ENCODE measurements around the gene TUBGCP6. TPM values are rescaled to one million over a fixed set of nuclear protein-coding genes. Genes with fewer than 3 reads are reported as not detected.

The TUBGCP6 gene
- total RNA-seq, 1 donor from 2014 or later = 27.2 TPM

GRCh38 chr22:50216684-50217520 is 27.9 kb downstream of the TUBGCP6 start:
- TF ChIP-seq CTCF (IDR thresholded peaks at IDR 0.05; ENCODE audit: insufficient read depth, low read length, poor library complexity, severe bottlenecking) = no peak
- H3K27me3 ChIP-seq (ENCODE audit: control insufficient read depth, insufficient read depth, low read length) = no peaks in the 10 kb centered on the region
- no peak for DNase-seq (ENCODE audit: low read depth)
- peaks cover 8% of the 10 kb centered on the region for H3K36me3 ChIP-seq (ENCODE audit: control insufficient read depth, insufficient read depth, low read length)
- no peak overlapping the region for H3K4me3 ChIP-seq (ENCODE audit: low read depth, low read length)

- H3K4me3 ChIP-seq (ENCODE audit: low read depth, low read length) = no peak overlapping the region
Observed at GRCh38 chr22:50216055-50216683, 28.7 kb downstream of the TUBGCP6 start.

GRCh38 chr22:50215297-50216054 is 29.3 kb downstream of the TUBGCP6 start:
- no peak overlapping the region for H3K4me3 ChIP-seq (ENCODE audit: low read depth, low read length)
- TF ChIP-seq CTCF (IDR thresholded peaks at IDR 0.05; ENCODE audit: insufficient read depth, low read length, poor library complexity, severe bottlenecking) = no peak
- peaks cover 11% of the 10 kb centered on the region for H3K36me3 ChIP-seq (ENCODE audit: control insufficient read depth, insufficient read depth, low read length)
- H3K27me3 ChIP-seq (ENCODE audit: control insufficient read depth, insufficient read depth, low read length) = no peaks in the 10 kb centered on the region
- no peak for DNase-seq (ENCODE audit: low read depth)

More at GRCh38 chr22:50216055-50216683, 28.7 kb downstream of the TUBGCP6 start:
- H3K36me3 ChIP-seq (ENCODE audit: control insufficient read depth, insufficient read depth, low read length) = peaks cover 8% of the 10 kb centered on the region
- no peak for DNase-seq (ENCODE audit: low read depth)
- no peaks in the 10 kb centered on the region for H3K27me3 ChIP-seq (ENCODE audit: control insufficient read depth, insufficient read depth, low read length)
- TF ChIP-seq CTCF (IDR thresholded peaks at IDR 0.05; ENCODE audit: insufficient read depth, low read length, poor library complexity, severe bottlenecking) = no peak

GRCh38 chr22:50213263-50213662 is 31.6 kb downstream of the TUBGCP6 start:
- TF ChIP-seq CTCF (IDR thresholded peaks at IDR 0.05; ENCODE audit: insufficient read depth, low read length, poor library complexity, severe bottlenecking) = no peak

GRCh38 chr22:50211147-50211546 is 33.7 kb downstream of the TUBGCP6 start:
- Histone ChIP-seq H3K36me3 (ENCODE audit: control insufficient read depth, insufficient read depth, low read length) (peaks cover 11% of the 10 kb centered on the region), H3K4me3 (ENCODE audit: low read depth, low read length) (no peak overlapping the region), H3K27me3 (ENCODE audit: control insufficient read depth, insufficient read depth, low read length) (no peaks in the 10 kb centered on the region)
- no peak for TF ChIP-seq CTCF (IDR thresholded peaks at IDR 0.05; ENCODE audit: insufficient read depth, low read length, poor library complexity, severe bottlenecking)
- no peak for DNase-seq (ENCODE audit: low read depth)

More at GRCh38 chr22:50213263-50213662, 31.6 kb downstream of the TUBGCP6 start:
- Histone ChIP-seq H3K27me3 (ENCODE audit: control insufficient read depth, insufficient read depth, low read length) (no peaks in the 10 kb centered on the region), H3K36me3 (ENCODE audit: control insufficient read depth, insufficient read depth, low read length) (peaks cover 14% of the 10 kb centered on the region), H3K4me3 (ENCODE audit: low read depth, low read length) (no peak overlapping the region)
- no peak for DNase-seq (ENCODE audit: low read depth)
